Measurements from ENCODE around the gene PDCD7. TPM values are rescaled to one million over a fixed set of nuclear protein-coding genes. Genes with fewer than 3 reads are reported as not detected.

Gene PDCD7
- total RNA-seq, 2 experiments from 2014 or later, result 34.6 to 47.3 TPM

GRCh38 chr15:65163041-65163440 is 29.4 kb upstream of the PDCD7 start:
- H3K36me3 ChIP-seq (ENCODE audit: insufficient read depth, low read length), result peaks cover 72% of the 10 kb centered on the region
- no TSS peak for BruUV-seq (replicated peaks)
- H3K4me2 ChIP-seq (ENCODE audit: low read length), result no peak overlapping the region
- DNase-seq (ENCODE audit: low spot score), result no peak
- H3K79me2 ChIP-seq (ENCODE audit: insufficient read depth, low read depth, low read length), result no peaks in the 10 kb centered on the region
- no peak overlapping the region for H2AFZ ChIP-seq (ENCODE audit: low read length)
- H4K20me1 ChIP-seq (ENCODE audit: insufficient read depth, low read length), result no peaks in the 10 kb centered on the region
- H3K27ac ChIP-seq (ENCODE audit: low read depth, low read length, poor library complexity, severe bottlenecking), result no peak overlapping the region
- TF ChIP-seq EZH2phosphoT487 (IDR thresholded peaks at IDR 0.05; ENCODE audit: borderline replicate concordance, low read depth, low read length) (no peak), CTCF (conservative IDR thresholded peaks at IDR 0.05; ENCODE audit: low read length) (no peak)
- H3K9me2 ChIP-seq (ENCODE audit: insufficient read depth, low read length), result no peaks in the 10 kb centered on the region
- intact Hi-C loops (cut with micrococcal nuclease; ENCODE audit: unreplicated experiment), result no loop called here
- H3K4me1 ChIP-seq (ENCODE audit: insufficient read depth, low read length, poor library complexity, severe bottlenecking), result no peaks in the 10 kb centered on the region
- H3K4me3 ChIP-seq (ENCODE audit: low read depth, low read length, poor library complexity, severe bottlenecking), result no peak overlapping the region
- H3K9me3 ChIP-seq (ENCODE audit: low read length), result no peaks in the 10 kb centered on the region
- CTCF ChIA-PET (ENCODE audit: unreplicated experiment), result no interaction called here
- POLR2A ChIA-PET, result no interaction called here

GRCh38 chr15:65156692-65157091 is 23.1 kb upstream of the PDCD7 start:
- ChIA-PET CTCF (ENCODE audit: unreplicated experiment) (no interaction called here), POLR2A (interaction anchor here (0.7 to 1.0 kb wide), 2 partner anchors 22 to 26 kb away, joined by 3 read pairs; no protein-coding TSS in a partner anchor)
- no peaks in the 10 kb centered on the region for H3K9me2 ChIP-seq (ENCODE audit: insufficient read depth, low read length)
- BruUV-seq (replicated peaks), result no TSS peak
- TF ChIP-seq CTCF (conservative IDR thresholded peaks at IDR 0.05; ENCODE audit: low read length) (no peak), EZH2phosphoT487 (IDR thresholded peaks at IDR 0.05; ENCODE audit: borderline replicate concordance, low read depth, low read length) (no peak)
- H3K27ac ChIP-seq (ENCODE audit: low read depth, low read length, poor library complexity, severe bottlenecking), result no peak overlapping the region
- no peaks in the 10 kb centered on the region for H4K20me1 ChIP-seq (ENCODE audit: insufficient read depth, low read length)
- no peaks in the 10 kb centered on the region for H3K4me1 ChIP-seq (ENCODE audit: insufficient read depth, low read length, poor library complexity, severe bottlenecking)
- intact Hi-C loops (cut with micrococcal nuclease; ENCODE audit: unreplicated experiment), result no loop called here
- no peak overlapping the region for H3K4me3 ChIP-seq (ENCODE audit: low read depth, low read length, poor library complexity, severe bottlenecking)
- H3K36me3 ChIP-seq (ENCODE audit: insufficient read depth, low read length), result peaks cover 85% of the 10 kb centered on the region
- no peak overlapping the region for H3K4me2 ChIP-seq (ENCODE audit: low read length)
- DNase-seq (ENCODE audit: low spot score), result no peak
- no peaks in the 10 kb centered on the region for H3K79me2 ChIP-seq (ENCODE audit: insufficient read depth, low read depth, low read length)
- H2AFZ ChIP-seq (ENCODE audit: low read length), result no peak overlapping the region
- no peaks in the 10 kb centered on the region for H3K9me3 ChIP-seq (ENCODE audit: low read length)

GRCh38 chr15:65154720-65155119 is 21.1 kb upstream of the PDCD7 start:
- Histone ChIP-seq H3K4me1 (ENCODE audit: insufficient read depth, low read length, poor library complexity, severe bottlenecking) (no peaks in the 10 kb centered on the region), H4K20me1 (ENCODE audit: insufficient read depth, low read length) (no peaks in the 10 kb centered on the region), H3K4me2 (ENCODE audit: low read length) (no peak overlapping the region), H2AFZ (ENCODE audit: low read length) (no peak overlapping the region), H3K27ac (ENCODE audit: low read depth, low read length, poor library complexity, severe bottlenecking) (no peak overlapping the region), H3K9me2 (ENCODE audit: insufficient read depth, low read length) (no peaks in the 10 kb centered on the region), H3K79me2 (ENCODE audit: insufficient read depth, low read depth, low read length) (no peaks in the 10 kb centered on the region), H3K9me3 (ENCODE audit: low read length) (no peaks in the 10 kb centered on the region), H3K4me3 (ENCODE audit: low read depth, low read length, poor library complexity, severe bottlenecking) (no peak overlapping the region), H3K36me3 (ENCODE audit: insufficient read depth, low read length) (peaks cover 89% of the 10 kb centered on the region)
- ChIA-PET POLR2A (no interaction called here), CTCF (ENCODE audit: unreplicated experiment) (no interaction called here)
- DNase-seq (ENCODE audit: low spot score), result no peak
- intact Hi-C loops (cut with micrococcal nuclease; ENCODE audit: unreplicated experiment), result no loop called here
- no TSS peak for BruUV-seq (replicated peaks)
- TF ChIP-seq EZH2phosphoT487 (IDR thresholded peaks at IDR 0.05; ENCODE audit: borderline replicate concordance, low read depth, low read length), result no peak
- TF ChIP-seq CTCF (conservative IDR thresholded peaks at IDR 0.05; ENCODE audit: low read length), result no peak
